ENCODE measurements around the gene ECI1. TPM values are rescaled to one million over a fixed set of nuclear protein-coding genes. Genes with fewer than 3 reads are reported as not detected.

Gene ECI1
- total and polyA plus RNA-seq, 2 of the 13 experiments (the other 11 are each of a cell fraction or from before 2014, with no cell fraction given), result 82.0 to 102 TPM

- TF ChIP-seq ZNF329 (CRISPR knock-in tag; IDR thresholded peaks at IDR 0.05; ENCODE audit: low read depth) (no peak), ZNF83 (CRISPR knock-in tag; IDR thresholded peaks at IDR 0.05; ENCODE audit: borderline replicate concordance) (no peak), WIZ (CRISPR knock-in tag; IDR thresholded peaks at IDR 0.05) (no peak), ZNF331 (CRISPR knock-in tag; IDR thresholded peaks at IDR 0.05) (peak; percentile 27; the same call in 1 of the 2 replicates), ZNF362 (CRISPR knock-in tag; IDR thresholded peaks at IDR 0.05; ENCODE audit: borderline replicate concordance) (no peak), YEATS2 (CRISPR knock-in tag; IDR thresholded peaks at IDR 0.05; ENCODE audit: borderline replicate concordance) (no peak), ZNF569 (CRISPR knock-in tag; IDR thresholded peaks at IDR 0.05; ENCODE audit: borderline replicate concordance) (no peak), JDP2 (CRISPR knock-in tag; IDR thresholded peaks at IDR 0.05; ENCODE audit: borderline replicate concordance) (no peak), MEIS2 (CRISPR knock-in tag; IDR thresholded peaks at IDR 0.05) (no peak), SATB2 (CRISPR knock-in tag; IDR thresholded peaks at IDR 0.05) (no peak), ZBTB37 (CRISPR knock-in tag; IDR thresholded peaks at IDR 0.05) (peak; percentile 44; the same call in 1 of the 2 replicates), SALL1 (CRISPR knock-in tag; IDR thresholded peaks at IDR 0.05) (peak; percentile 79), PRPF4 (IDR thresholded peaks at IDR 0.05; ENCODE audit: low read depth, low read length, poor library complexity, severe bottlenecking) (no peak), ZNF496 (CRISPR knock-in tag; IDR thresholded peaks at IDR 0.05; ENCODE audit: insufficient replicate concordance) (no peak), POLR2G (IDR thresholded peaks at IDR 0.05; ENCODE audit: low read depth, low read length) (no peak), ZFYVE20 (CRISPR knock-in tag; IDR thresholded peaks at IDR 0.05; ENCODE audit: borderline replicate concordance, low read depth) (no peak), RNF219 (CRISPR knock-in tag; IDR thresholded peaks at IDR 0.05) (no peak), MED8 (CRISPR knock-in tag; IDR thresholded peaks at IDR 0.05; ENCODE audit: insufficient replicate concordance) (no peak), ZMYM3 (CRISPR knock-in tag; IDR thresholded peaks at IDR 0.05) (no peak), ZNF775 (CRISPR knock-in tag; IDR thresholded peaks at IDR 0.05; ENCODE audit: borderline replicate concordance) (no peak), HHEX (CRISPR knock-in tag; IDR thresholded peaks at IDR 0.05) (peak; percentile 75), KAT7 (CRISPR knock-in tag; IDR thresholded peaks at IDR 0.05; ENCODE audit: borderline replicate concordance) (no peak), ZEB1 (IDR thresholded peaks at IDR 0.05; ENCODE audit: insufficient replicate concordance, low read depth) (no peak), ZSCAN30 (CRISPR knock-in tag; IDR thresholded peaks at IDR 0.05) (no peak)
Measured at GRCh38 chr16:2226245-2226793, 25.1 kb downstream of the ECI1 start (continued).

Measured in HepG2 (cell line).